HL-60 (cell line): ENCODE measurements around the gene AIPL1.
A peak's percentile ranks its signal among the peaks of the same experiment; 100 is the strongest.

Source experiments
- DNase-seq, 2 experiments: peaks; one replicate each; pipeline ENCODE4 v3.0.0-alpha.2; 2010 to 2020; ENCODE audit warnings: low read depth in 1 of 2, low spot score in 1 of 2
- H3K27ac ChIP-seq: fragments of 250-450 bp; sonication (Bioruptor Pico); replicated peaks from 2 replicates; pipeline ENCODE4 v1.5.1; 2020; ENCODE audit warnings: mild to moderate bottlenecking, moderate library complexity
- H3K27me3 ChIP-seq: fragments of 250-450 bp; sonication (Bioruptor Pico); 2 replicates; pipeline ENCODE4 v1.5.1; 2021; ENCODE audit warnings: mild to moderate bottlenecking, moderate library complexity; ENCODE audit not compliant: insufficient read depth, poor library complexity, severe bottlenecking
- H3K4me3 ChIP-seq: replicated peaks from 2 replicates; pipeline ENCODE4 v1.5.1; 2011; ENCODE audit warnings: mild to moderate bottlenecking, control low read depth, low read length; ENCODE audit not compliant: insufficient read depth
- CTCF ChIP-seq: IDR thresholded peaks from one replicate; pipeline ENCODE4 v1.5.1; 2011; ENCODE audit warnings: low read length, control low read depth, inconsistent platforms; ENCODE audit not compliant: insufficient read depth
- GABPA ChIP-seq: IDR thresholded peaks from 2 replicates; pipeline ENCODE4 v1.6.1; 2012; ENCODE audit warnings: low read depth
- POLR2AphosphoS5 ChIP-seq: IDR thresholded peaks from 2 replicates; pipeline ENCODE4 v1.6.1; 2012; ENCODE audit warnings: low read depth
- SPI1 ChIP-seq: IDR thresholded peaks from 2 replicates; pipeline ENCODE4 v1.6.1; 2012; ENCODE audit warnings: low read depth, mild to moderate bottlenecking, borderline replicate concordance
- TF ChIP-seq, protein P1 (sequence below): IDR thresholded peaks from 2 replicates; pipeline ENCODE4 v1.6.1; 2012; ENCODE audit warnings: low read depth; ENCODE audit not compliant: insufficient replicate concordance

Gene AIPL1

DNA sequence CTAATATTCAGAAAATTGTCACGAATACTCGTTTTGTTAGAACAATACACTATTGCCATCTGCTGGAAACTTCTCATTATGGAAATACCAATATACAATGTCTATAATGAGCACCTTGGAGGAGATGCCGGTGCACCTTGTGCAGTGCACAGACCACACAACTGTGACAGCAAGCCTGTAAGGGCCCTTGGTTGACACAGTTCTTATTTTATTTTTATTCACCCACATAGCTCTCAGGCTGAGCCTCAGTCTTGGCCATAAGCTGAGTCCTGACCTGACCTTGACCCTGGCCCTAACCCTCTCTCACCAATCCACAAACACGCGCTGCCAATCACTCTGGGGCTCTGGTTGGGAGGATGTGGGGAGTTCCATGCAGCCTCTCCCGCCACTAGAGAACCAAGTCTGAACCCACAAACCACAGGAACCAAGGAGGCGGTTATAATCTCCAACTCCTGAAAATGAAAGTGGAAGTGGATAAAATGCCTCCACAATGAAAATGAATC, 7.6 kb downstream of the AIPL1 start:
- DNase-seq = peak; percentile 23 to 44
- TF ChIP-seq SPI1 (0 out of 2 replicates have a peak, but pooled peaks have one; percentile 12), CTCF (no peak), POLR2AphosphoS5 (peak; percentile 38; the same call in 1 of the 2 replicates), GABPA (no peak)
- TF ChIP-seq, protein P1, sequence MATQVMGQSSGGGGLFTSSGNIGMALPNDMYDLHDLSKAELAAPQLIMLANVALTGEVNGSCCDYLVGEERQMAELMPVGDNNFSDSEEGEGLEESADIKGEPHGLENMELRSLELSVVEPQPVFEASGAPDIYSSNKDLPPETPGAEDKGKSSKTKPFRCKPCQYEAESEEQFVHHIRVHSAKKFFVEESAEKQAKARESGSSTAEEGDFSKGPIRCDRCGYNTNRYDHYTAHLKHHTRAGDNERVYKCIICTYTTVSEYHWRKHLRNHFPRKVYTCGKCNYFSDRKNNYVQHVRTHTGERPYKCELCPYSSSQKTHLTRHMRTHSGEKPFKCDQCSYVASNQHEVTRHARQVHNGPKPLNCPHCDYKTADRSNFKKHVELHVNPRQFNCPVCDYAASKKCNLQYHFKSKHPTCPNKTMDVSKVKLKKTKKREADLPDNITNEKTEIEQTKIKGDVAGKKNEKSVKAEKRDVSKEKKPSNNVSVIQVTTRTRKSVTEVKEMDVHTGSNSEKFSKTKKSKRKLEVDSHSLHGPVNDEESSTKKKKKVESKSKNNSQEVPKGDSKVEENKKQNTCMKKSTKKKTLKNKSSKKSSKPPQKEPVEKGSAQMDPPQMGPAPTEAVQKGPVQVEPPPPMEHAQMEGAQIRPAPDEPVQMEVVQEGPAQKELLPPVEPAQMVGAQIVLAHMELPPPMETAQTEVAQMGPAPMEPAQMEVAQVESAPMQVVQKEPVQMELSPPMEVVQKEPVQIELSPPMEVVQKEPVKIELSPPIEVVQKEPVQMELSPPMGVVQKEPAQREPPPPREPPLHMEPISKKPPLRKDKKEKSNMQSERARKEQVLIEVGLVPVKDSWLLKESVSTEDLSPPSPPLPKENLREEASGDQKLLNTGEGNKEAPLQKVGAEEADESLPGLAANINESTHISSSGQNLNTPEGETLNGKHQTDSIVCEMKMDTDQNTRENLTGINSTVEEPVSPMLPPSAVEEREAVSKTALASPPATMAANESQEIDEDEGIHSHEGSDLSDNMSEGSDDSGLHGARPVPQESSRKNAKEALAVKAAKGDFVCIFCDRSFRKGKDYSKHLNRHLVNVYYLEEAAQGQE = no peak
- H3K4me3 ChIP-seq = no peak overlapping the region
- no peak overlapping the region for H3K27ac ChIP-seq
- no peaks in the 10 kb centered on the region for H3K27me3 ChIP-seq

DNA sequence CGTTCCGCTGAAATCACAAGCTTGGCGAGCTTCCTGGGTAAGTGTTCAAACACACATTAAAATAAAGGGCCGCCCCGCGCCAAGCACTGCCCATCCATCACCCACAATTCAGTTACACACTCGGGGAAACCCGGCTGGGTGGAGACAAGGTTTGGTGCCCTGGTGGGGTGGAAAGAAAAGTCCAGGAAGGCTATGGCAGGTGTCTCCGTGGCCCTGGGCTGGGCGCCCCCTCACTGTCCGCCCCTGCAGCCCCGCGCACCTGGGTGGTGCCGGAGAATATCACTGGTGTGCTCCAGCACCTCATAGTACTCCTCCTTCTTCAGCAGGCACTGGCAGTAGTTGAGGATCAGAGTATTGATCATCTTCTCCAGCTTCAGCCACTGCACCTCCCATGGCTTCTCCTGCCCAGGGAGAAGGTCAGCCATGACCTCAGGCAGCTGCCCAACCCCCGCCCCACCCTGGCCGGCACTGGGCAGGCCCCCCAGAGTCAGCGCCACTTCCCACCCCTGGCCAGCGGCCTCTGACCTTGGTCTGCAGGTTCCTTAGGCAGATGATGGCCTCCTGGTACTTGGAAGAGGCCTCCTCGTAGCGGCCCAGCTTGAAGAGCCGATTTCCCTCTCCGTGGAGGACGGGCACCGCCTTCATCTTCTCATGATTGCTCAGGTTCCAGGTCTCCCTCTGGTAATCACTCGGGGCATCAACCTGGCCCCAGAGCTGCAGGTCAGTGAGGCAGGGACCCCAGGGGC, 8.4 kb downstream of the AIPL1 start:
- Histone ChIP-seq H3K27ac (no peak overlapping the region), H3K27me3 (no peaks in the 10 kb centered on the region), H3K4me3 (no peak overlapping the region)
- TF ChIP-seq CTCF = no peak
- TF ChIP-seq, protein P1 = no peak
- TF ChIP-seq GABPA = no peak
- no peak for TF ChIP-seq POLR2AphosphoS5
- DNase-seq = no peak

GRCh38 chr17:6425407-6425806, 9.5 kb downstream of the AIPL1 start:
- no peak overlapping the region for H3K4me3 ChIP-seq
- TF ChIP-seq, protein P1 = no peak
- TF ChIP-seq POLR2AphosphoS5 (no peak), CTCF (no peak), GABPA (no peak), SPI1 (no peak)
- no peak for DNase-seq
- H3K27me3 ChIP-seq = no peaks in the 10 kb centered on the region
- no peak overlapping the region for H3K27ac ChIP-seq
